Endothelial cell of umbilical vein (primary cell): ENCODE data around the gene DGKD.

Experiments used
- EZH2 ChIP-seq: IDR thresholded peaks from 2 replicates; pipeline ENCODE4 v1.6.1; 2012; ENCODE audit warnings: borderline replicate concordance, low read depth, mild to moderate bottlenecking, moderate library complexity, low read length, inconsistent platforms; ENCODE audit not compliant: severe bottlenecking
- FOS ChIP-seq: IDR thresholded peaks from 2 replicates; pipeline ENCODE4 v1.6.1; 2011; ENCODE audit warnings: mild to moderate bottlenecking, low read length, moderate library complexity, borderline replicate concordance; ENCODE audit not compliant: insufficient read depth
- GATA2 ChIP-seq: IDR thresholded peaks from 2 replicates; pipeline ENCODE4 v1.7.0; 2011; ENCODE audit warnings: low read depth, mild to moderate bottlenecking, moderate library complexity, mixed read lengths, low read length; ENCODE audit not compliant: insufficient read length, insufficient read depth
- JUN ChIP-seq: IDR thresholded peaks from 2 replicates; pipeline ENCODE4 v1.6.1; 2011; ENCODE audit warnings: borderline replicate concordance, low read depth; ENCODE audit not compliant: insufficient read length, insufficient read depth
- MYC ChIP-seq: IDR thresholded peaks from one replicate; pipeline ENCODE4 v1.6.1; 2011; ENCODE audit warnings: mild to moderate bottlenecking, low read depth, low read length
- POLR2A ChIP-seq: IDR thresholded peaks from 2 replicates; pipeline ENCODE4 v1.6.1; 2012; ENCODE audit warnings: low read depth, mild to moderate bottlenecking, control low read depth, low read length
- POLR2AphosphoS5 ChIP-seq: IDR thresholded peaks from 2 replicates; pipeline ENCODE4 v1.6.1; 2012; ENCODE audit warnings: low read depth, mild to moderate bottlenecking, control low read depth, low read length, moderate library complexity; ENCODE audit not compliant: insufficient read depth
- TF ChIP-seq, protein P1 (sequence below), 2 donors: IDR thresholded peaks; 1 replicate in 1 of 2; 2 replicates in 1 of 2; pipeline ENCODE4 v1.5.1; 2011; ENCODE audit warnings: low read length in 2 of 2, mild to moderate bottlenecking in 2 of 2, moderate library complexity in 2 of 2, control low read depth in 1 of 2, inconsistent platforms in 1 of 2, low read depth in 1 of 2; ENCODE audit not compliant: insufficient read depth in 1 of 2; ENCODE audit errors: extremely low read depth in 1 of 2
- TF ChIP-seq, protein P2 (sequence below): IDR thresholded peaks from 2 replicates; pipeline ENCODE4 v1.6.1; 2011; ENCODE audit not compliant: insufficient read depth, insufficient read length

DNA sequence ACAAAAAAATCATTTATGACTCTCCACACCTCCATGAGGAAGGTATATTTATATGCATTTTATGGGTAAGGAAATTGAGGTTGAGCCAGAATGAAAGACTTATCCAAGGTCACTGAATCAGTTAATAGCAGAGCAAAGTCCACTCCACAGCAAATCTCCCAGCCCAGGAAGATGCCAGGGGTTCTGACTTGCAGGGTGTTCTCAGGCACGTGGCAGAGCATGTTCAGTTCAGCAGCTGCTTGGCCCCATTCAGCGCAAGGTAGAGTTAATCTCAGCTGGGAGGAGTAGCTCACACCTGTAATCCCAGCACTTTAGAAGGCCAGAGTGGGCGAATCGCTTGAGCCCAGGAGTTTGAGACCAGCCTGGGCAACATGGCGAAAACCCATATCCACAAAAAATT, 17.8 kb upstream of the DGKD start:
- TF ChIP-seq, protein P1, sequence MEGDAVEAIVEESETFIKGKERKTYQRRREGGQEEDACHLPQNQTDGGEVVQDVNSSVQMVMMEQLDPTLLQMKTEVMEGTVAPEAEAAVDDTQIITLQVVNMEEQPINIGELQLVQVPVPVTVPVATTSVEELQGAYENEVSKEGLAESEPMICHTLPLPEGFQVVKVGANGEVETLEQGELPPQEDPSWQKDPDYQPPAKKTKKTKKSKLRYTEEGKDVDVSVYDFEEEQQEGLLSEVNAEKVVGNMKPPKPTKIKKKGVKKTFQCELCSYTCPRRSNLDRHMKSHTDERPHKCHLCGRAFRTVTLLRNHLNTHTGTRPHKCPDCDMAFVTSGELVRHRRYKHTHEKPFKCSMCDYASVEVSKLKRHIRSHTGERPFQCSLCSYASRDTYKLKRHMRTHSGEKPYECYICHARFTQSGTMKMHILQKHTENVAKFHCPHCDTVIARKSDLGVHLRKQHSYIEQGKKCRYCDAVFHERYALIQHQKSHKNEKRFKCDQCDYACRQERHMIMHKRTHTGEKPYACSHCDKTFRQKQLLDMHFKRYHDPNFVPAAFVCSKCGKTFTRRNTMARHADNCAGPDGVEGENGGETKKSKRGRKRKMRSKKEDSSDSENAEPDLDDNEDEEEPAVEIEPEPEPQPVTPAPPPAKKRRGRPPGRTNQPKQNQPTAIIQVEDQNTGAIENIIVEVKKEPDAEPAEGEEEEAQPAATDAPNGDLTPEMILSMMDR (IDR thresholded peaks at IDR 0.05; ENCODE audit: extremely low read depth in 1 of 2, insufficient read depth in 1 of 2, low read depth in 1 of 2, low read length in 2 of 2), result no peak
- TF ChIP-seq, protein P2, sequence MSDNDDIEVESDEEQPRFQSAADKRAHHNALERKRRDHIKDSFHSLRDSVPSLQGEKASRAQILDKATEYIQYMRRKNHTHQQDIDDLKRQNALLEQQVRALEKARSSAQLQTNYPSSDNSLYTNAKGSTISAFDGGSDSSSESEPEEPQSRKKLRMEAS, result no peak
- TF ChIP-seq POLR2AphosphoS5, result no peak
- TF ChIP-seq POLR2A, result no peak
- no peak for TF ChIP-seq JUN
- TF ChIP-seq EZH2, result no peak
- TF ChIP-seq MYC, result no peak
- TF ChIP-seq GATA2, result no peak
- TF ChIP-seq FOS, result no peak
